ENCODE results near the gene OARD1.

The OARD1 gene

DNA sequence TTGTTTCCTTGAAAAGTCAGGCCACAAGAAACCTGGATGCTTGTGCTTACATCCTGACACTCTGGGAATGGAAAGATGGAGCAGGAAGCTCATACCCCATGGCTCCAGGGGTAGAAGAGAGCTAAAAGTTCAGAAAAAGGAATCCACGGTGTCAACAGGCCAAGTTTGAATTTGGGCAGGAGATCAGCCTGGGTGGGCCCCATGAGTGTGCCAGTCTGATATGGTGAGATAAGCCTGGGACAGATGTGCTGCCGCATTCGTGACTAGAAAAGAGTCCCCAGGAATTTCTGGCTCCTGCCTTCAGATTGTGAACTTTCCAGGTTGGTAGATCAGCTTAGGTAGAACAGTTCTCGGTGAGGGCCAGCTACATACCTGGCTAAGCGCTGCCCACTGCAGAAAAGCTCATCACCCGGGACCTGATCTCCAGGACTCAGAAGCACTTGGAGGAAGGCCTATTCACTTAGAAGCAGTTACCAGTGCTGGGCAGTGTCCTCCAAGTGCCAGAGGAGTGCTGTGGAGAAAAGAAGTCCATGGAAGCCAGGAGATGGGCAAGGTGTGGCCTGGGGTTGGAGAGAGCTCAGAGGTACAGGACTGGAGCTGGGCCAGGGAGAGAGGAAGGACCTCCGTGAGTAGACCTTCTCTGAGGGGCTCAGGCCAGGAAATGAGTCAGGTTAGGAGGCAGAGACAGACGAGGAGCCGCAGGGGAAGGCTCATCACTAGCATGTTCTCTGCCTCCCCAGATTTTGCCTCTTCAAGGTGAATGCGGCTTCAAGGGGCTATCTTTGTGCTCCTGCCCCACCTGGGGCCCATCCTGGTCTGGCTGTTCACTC is 29.7 kb downstream of the OARD1 start, which contains the start of gene TSPO2:
Gene TSPO2 (plus strand): TSS at position 242 of the 830 bp plus-strand sequence. CDS start 519 bp downstream, at position 761.
- TF ChIP-seq, protein P1, sequence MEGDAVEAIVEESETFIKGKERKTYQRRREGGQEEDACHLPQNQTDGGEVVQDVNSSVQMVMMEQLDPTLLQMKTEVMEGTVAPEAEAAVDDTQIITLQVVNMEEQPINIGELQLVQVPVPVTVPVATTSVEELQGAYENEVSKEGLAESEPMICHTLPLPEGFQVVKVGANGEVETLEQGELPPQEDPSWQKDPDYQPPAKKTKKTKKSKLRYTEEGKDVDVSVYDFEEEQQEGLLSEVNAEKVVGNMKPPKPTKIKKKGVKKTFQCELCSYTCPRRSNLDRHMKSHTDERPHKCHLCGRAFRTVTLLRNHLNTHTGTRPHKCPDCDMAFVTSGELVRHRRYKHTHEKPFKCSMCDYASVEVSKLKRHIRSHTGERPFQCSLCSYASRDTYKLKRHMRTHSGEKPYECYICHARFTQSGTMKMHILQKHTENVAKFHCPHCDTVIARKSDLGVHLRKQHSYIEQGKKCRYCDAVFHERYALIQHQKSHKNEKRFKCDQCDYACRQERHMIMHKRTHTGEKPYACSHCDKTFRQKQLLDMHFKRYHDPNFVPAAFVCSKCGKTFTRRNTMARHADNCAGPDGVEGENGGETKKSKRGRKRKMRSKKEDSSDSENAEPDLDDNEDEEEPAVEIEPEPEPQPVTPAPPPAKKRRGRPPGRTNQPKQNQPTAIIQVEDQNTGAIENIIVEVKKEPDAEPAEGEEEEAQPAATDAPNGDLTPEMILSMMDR (IDR thresholded peaks at IDR 0.05; ENCODE audit: low read length, missing control alignments), result no peak
- DNase-seq (ENCODE audit: low read depth), result no peak

DNA sequence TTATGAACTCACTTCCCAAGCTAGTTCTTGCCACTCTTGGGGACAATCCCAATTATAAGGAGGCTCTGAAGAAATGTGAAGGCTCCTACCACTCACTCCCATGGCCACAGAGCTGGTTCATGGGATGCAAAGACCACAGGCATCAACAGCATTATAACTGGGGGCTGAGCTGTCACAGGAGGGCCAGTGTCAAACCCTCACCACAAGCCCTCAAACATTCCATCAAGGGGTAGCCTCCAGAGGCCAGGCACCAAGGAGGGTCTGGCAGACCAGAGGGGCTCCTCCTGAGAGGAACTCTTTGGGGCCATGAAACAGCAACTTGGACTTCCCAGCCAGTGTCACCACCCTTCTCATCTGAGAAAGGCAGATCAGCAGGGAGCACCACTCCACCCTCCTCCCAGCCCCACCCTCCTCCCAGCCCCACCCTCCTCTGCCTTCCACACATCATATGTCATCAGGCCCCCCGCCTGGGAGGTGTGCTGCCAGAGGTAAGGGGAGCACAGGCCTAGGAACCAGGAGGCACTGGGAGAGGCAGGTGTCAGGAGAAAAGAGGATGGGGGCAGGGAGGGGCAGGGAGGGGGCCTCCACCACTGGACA is 31.1 kb downstream of the OARD1 start:
- DNase-seq (ENCODE audit: low read depth), result no peak
- no peak overlapping the region for H3K4me3 ChIP-seq (replicated peaks; ENCODE audit: low read depth, low read length)
- TF ChIP-seq, protein P1 (IDR thresholded peaks at IDR 0.05; ENCODE audit: low read length, missing control alignments), result no peak

More for the DNA sequence above, 29.7 kb downstream of the OARD1 start, which contains the start of gene TSPO2:
- H3K4me3 ChIP-seq (replicated peaks; ENCODE audit: low read depth, low read length), result no peak within 1 kb of the TSS

DNA sequence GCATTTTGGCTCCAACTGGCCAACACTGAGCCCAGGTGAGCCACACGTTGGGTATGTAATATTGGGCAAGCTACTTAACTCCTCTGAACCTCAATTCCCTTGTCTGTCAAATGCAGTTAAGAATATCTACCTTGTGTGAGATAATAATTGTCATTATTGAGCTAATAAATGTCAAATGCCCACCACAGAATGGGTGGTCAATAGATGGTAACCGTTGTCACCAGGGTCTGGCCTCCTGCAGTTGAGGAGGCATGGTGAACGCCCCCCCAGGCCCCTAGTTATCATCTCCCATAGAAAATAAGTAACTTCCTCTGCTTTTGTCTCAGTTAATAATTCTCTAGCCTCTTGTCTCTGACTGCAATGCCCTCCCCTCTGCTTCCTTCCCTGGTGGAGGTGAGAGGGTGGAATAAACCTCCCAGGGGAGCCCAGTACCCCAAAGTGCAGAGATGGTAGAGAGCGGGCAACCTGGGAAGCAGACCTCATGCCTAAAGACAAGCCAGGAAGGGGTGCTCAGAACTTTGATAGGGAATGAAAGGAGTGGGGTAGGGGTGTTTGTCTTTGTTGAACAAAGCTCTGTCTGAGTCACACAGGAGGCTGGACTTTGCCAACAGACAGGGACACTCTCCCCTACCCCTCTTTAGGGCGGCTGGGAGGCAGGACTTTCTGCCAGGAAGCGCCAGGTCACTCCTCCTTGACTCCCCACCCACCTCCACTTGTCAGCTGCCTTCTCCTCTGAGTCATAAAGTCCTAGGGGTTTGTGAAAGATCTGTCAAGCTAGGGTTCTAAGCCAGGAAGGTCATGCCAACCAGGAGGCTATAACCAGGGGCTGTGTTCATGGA is 31.8 kb downstream of the OARD1 start:
- H3K4me3 ChIP-seq (replicated peaks; ENCODE audit: low read depth, low read length), result no peak overlapping the region
- DNase-seq (ENCODE audit: low read depth), result peak; percentile 14
- TF ChIP-seq, protein P1 (IDR thresholded peaks at IDR 0.05; ENCODE audit: low read length, missing control alignments), result no peak

DNA sequence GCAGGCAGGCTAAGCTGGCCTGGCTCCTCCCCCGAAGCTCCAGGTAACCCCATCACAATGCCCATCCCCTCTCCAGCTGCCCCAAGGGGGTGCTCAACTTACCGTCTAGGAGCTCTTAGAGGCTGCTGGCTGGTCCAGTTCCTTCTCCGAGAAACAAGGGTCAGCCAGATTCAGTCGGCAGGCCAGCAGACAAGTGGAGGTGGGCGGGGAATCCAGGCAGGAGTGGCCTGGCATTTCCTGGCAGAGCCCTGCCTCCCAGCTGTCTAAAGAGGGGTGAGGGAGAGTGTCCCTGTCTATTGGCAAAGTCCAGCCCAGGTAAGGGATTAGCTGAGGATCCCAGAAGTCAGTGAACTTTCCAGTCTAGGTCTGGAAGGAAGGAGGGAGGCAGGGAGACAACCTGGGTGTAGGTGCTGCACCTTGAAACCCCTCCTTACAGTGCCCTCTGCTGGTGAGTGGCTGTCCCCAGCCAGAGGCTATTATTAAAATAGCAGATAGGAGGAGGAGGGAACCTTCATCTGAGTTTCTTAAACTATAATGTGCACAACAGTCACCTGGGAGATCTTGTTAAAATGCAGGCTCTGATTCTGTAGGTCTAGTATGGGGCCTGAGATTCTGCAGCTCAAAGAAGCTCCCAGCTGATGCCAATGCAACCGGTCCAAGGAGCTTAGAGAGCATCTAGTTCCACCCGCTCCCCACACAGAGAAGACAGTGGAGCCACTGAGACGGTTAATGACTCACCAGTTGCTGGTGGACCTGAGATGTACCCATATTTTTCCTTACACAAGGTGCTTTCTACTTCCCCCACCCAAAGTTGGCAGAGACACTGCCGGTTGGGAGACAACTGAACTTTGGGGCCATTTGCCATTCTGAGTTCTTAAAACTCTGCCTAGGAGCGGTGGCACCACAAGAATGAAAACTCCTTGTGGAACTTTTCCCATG is 32.8 kb downstream of the OARD1 start, which contains the start of gene UNC5CL:
Gene UNC5CL (minus strand): TSS at position 162 of the 939 bp plus-strand sequence. CDS start 4,147 bp downstream, outside the sequence.
- TF ChIP-seq, protein P1 (IDR thresholded peaks at IDR 0.05; ENCODE audit: low read length, missing control alignments), result peak; percentile 76
- DNase-seq (ENCODE audit: low read depth), result peak; percentile 29
- H3K4me3 ChIP-seq (replicated peaks; ENCODE audit: low read depth, low read length), result no peak within 1 kb of the TSS

DNA sequence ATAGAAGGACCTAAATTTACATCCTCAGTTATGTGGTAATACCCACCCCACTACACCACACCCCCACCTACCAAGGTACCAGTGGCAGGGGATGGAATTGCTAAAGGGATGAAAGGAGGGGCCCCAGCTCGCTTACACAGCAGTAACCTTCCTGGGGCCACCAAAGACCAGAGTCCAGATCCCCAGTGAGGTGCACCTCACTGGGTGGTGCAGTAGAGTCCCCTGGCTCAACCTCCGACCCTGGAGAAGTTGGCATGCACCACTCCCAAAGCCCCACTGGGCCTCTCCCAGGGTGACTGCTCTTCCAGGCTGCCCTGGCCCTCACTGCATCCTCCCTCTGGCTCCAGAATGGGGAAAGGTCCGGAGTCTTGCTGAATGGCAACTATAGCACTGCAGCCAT is 34.0 kb downstream of the OARD1 start:
- DNase-seq (ENCODE audit: low read depth), result no peak
- H3K4me3 ChIP-seq (replicated peaks; ENCODE audit: low read depth, low read length), result no peak overlapping the region
- TF ChIP-seq, protein P1 (IDR thresholded peaks at IDR 0.05; ENCODE audit: low read length, missing control alignments), result no peak
